HG02759 (cell line): ENCODE measurements around the gene SYNJ2.

Experiments
- ATAC-seq: cut with Tn5 transposase; IDR thresholded peaks from one replicate; pipeline ENCODE4 v1.9.1; 2021; ENCODE audit warnings: mild to moderate bottlenecking, moderate library complexity; ENCODE audit not compliant: unreplicated experiment

Gene SYNJ2

DNA sequence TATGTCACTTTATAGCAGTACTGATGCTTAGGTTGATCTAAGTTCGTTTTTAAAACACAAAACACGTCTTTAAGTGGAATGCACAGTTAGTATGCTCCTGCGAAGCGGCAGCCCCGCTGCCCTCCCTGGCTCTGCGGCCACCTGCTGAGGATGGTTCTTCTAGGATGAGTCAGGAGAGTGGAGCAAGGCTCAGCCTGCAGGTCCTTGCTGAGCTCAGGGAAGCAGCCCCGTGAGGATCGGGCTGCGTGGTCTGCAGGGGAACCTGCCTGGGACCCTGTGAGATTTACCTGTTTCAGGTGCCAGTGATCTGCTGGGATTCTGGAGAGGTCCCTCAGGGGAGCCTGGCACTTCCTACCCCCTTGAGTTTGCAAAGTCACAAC is 57.5 kb downstream of the SYNJ2 start:
- no peak for ATAC-seq

DNA sequence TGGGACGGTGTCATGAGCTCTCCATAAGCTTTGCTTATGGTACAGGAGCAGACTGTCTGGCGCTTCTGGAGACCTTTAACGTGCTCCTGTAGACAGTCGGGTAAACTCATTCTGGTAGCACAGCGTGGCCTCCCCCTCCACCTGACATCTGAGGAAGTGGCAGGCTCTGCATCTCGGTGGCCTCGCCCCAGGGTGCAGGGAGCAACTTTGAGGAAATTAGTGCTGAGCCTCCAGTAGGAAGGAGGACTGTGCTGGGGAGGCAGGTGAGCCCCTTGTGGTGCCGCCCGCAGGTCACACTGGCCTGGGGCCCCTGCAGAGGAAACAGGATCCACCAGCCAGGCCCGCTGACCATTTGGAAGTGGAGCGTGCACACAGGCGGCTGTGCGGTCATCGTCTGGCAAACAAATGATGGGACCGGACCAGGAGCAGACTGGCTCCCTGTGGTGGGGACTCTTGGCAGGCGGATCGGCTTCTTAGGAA is 57.9 kb downstream of the SYNJ2 start:
- ATAC-seq, result no peak

- peak; percentile 79 for ATAC-seq
Measured at GRCh38 chr6:158040051-158040803, 58.6 kb downstream of the SYNJ2 start.

GRCh38 chr6:158040804-158041347 is 59.2 kb downstream of the SYNJ2 start:
- ATAC-seq, result no peak

DNA sequence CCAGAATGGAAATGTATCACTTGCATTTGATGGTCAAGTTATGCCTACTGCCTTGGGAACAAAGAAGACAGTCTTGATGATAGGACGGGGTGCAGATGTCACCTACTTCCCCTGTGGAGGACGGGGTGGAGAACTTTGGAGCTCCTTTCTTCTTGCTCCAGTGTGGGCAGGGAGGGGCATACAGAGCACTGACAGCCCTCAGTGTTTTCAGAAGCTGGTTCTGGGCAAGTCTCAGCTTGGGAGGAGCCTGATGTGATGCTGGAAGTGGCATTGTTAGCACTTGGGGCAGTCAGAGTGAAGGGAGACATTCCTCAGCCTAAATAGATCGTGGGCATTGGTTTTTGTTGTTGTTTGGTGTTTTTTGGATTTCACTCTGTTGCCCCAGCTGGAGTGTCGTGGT is 59.7 kb downstream of the SYNJ2 start:
- no peak for ATAC-seq

- no peak for ATAC-seq
Measured at GRCh38 chr6:158041788-158042187, 60.1 kb downstream of the SYNJ2 start.

GRCh38 chr6:158042245-158042798 is 60.7 kb downstream of the SYNJ2 start:
- ATAC-seq, result no peak

DNA sequence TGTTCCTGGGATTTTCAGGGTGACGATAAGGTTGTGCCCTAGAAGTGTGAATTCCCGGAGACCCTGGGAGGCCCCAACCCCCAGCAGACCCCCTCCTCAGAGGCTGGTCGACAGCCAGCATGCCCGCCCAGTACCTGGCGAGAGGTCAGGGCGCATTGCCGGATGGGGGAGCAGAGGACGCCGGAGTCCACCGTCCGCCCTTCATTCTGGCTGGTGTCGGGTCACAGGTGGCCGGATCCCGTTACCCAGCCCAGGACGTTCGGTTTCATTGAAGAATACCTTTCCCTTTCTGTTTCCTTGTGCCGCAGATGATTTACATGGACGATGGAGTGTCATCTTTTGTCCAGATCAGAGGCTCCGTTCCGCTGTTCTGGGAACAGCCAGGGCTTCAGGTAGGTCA is 61.3 kb downstream of the SYNJ2 start:
- ATAC-seq, result no peak

DNA sequence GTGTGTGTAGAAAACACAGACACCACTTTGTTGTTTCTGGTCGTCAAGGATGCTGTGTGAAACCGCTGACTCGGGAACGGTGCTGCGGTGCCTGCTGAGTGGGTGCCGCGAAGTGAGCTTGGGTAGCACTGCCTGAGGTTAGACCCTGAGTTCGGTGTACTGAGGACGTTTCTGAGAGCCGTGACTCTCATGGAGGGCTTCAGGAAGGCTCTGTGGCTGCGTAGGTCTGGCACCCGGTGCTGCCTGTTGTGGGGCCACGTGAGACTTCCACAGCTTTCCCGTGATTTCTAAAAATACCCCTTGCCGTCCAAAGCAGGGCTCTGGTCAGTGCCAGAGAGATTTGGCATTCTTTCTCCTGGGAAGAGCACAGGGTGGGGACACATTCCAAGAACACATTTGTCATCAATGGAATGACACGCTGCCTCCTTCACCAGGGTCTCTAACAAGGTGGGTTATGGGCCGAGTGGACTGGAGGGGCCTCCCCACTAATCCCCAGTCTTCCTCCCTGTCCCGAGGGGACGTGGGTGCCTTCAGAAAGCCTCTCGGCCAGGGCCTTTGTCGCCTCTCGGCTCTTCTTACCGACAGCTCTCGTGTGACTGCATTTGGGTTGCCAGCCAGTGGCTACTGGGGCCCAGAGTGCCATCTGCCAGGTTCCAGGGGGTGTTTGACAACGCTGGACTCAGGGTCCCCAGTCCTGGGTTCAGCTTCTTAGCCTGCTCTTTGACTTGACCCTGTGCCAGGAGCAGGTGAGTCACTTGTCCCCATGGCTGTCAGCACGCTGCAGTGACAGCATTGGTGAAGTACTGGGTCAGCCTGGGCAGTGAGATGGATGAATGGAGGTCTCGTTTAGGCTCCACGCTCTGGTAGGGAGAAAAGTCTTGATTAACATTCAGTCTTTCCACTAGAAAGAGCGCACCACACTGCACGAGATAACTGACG is 62.2 kb downstream of the SYNJ2 start:
- no peak for ATAC-seq

DNA sequence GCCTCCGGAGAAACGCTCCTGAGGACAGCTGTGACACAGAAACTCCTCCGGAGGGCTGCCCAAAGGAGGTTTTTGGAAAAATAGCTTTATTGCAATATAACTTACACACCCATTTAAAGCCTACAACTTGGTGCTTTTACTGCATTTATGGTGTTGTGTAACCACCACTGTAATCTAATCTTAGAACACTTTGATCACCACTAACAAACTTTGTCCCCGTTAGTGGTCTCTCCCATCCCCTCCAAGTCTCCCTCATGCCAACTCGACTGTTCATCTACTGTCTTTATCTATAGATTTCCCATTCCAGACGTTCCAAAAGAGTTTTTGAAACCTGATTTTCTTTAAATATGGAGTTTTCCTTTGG is 62.8 kb downstream of the SYNJ2 start:
- no peak for ATAC-seq

GRCh38 chr6:158046201-158047126 is 64.8 kb downstream of the SYNJ2 start:
- ATAC-seq, result no peak

GRCh38 chr6:158047127-158047518 is 65.5 kb downstream of the SYNJ2 start:
- ATAC-seq, result no peak

- ATAC-seq, result no peak
Measured at GRCh38 chr6:158047563-158048323, 66.1 kb downstream of the SYNJ2 start.

DNA sequence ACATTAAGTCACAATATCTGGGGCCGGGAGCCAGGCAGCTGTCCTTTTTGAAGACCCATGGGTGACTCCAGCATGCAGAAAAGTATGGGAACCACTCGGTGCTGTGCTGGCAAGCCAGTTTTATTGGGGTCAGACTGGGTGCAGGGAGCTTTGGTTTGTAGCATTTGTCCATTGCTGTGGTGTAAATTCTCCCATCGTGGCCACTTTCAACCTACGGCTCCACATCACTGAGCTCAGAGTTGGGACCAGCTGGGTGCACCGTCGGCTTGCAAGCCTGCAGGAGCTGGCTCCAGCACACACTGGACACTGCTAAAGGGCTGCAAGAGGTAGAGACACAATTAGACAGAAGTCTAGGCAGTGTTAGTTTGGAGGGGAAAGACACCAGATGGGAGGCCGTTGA is 66.9 kb downstream of the SYNJ2 start:
- no peak for ATAC-seq

GRCh38 chr6:158049055-158050028 is 67.7 kb downstream of the SYNJ2 start:
- ATAC-seq, result no peak

GRCh38 chr6:158050107-158050735 is 68.6 kb downstream of the SYNJ2 start:
- no peak for ATAC-seq

GRCh38 chr6:158050955-158051354 is 69.3 kb downstream of the SYNJ2 start:
- no peak for ATAC-seq

GRCh38 chr6:158051968-158052367 is 70.3 kb downstream of the SYNJ2 start:
- ATAC-seq, result no peak
